ENCODE measurements around the gene CFHR4.
"Not testable (repeated sequence)": the region's sequence is repeated elsewhere in the genome, so short reads cannot be mapped to it uniquely, and the experiment has no call there.

Gene CFHR4

DNA sequence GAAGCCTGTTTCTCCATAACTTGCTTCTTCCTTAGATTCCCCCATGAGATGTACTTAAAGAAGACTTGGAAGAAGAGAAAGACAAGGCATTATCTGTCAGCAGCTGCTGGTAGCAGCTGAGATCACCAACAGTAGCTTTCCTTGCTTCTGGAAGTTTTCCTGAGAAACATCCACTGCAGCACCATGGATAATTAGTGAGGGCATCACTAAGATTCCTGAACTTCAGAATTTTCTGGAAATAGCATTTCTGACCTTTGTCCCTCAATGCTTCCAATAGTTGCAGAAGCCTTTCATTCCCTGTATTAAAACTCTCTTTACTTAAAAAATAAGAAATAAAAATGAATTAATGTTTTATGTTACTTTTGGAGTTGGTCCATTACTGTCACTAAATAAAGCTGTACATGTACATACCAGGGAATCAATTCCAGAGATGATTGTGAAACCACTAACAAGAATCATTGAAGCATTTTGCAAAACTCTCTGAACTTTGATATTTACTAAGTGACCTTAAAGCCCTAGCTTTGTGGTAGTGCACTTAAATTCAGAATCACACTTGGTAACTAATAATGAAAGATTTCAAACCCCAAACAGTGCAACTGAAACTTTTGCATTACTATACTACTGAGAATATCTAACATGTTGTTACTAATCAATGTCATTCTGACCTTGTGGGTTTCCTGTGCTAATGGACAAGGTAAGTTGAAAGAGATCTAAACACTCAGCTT is at the start of gene CFHR4:
CFHR4 (plus strand) TSS at position 538 of the 725 bp plus-strand sequence; CDS start at position 637, 99 bp downstream.
- DNase-seq (ENCODE audit: low read depth) = no peak

DNA sequence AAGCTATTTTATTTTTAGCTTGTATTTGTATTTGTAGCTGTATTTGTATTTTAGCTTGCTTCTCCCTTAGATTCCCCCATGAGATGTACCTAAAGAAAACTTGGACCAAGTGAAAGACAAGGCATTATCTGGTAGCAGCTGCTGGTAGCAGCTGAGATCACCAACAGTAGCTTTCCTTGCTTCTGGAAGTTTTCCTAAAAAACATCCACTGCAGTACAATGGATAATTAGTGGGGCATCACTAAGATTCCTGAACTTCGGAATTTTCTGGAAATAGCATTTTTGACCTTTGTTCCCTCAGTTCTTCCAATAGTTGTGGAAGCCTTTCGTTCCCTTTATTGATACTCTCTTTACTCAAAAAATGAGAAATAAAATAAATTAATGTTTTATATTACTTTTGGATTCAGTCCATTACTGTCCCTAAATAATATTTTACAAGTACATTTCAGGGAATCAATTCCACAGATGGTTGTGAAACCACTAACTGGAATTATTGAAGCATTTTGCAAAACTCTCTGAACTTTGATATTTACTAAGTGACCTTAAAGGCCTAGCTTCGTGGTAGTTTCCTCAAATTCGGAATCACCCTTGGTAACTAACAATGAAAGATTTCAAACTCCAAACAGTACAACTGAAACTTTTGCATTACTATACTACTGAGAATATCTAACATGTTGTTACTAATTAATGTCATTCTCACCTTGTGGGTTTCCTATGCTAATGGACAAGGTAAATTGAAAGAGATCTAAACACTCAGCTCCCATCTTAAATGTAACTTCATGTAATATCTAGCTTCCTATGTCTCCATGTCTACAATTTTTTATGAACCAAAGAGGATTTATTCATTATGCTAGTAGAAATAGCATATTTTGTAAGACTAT is 38.0 kb upstream of the CFHR4 start:
- DNase-seq (ENCODE audit: low read depth) = not testable (repeated sequence)

DNA sequence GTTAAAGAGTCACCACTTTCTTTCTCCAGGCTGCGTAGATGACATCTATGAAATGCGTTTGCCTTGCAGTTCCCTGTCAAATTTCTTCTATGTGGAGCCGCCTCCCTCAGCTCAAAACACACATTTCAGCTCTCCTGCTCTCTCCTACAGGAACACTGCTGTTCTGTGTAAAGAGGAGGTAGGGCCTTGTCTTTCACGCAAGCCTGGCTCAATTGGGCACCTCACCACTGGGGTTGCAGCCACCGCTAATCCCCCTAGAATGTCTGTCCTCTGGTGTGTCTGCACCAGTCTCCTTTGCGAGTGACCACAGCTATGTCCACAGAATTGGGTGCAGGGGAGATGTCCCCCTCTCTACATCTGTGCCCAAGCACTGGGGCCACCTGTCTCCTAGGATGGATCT is 31.8 kb upstream of the CFHR4 start:
- no peak for DNase-seq (ENCODE audit: low read depth)

DNA sequence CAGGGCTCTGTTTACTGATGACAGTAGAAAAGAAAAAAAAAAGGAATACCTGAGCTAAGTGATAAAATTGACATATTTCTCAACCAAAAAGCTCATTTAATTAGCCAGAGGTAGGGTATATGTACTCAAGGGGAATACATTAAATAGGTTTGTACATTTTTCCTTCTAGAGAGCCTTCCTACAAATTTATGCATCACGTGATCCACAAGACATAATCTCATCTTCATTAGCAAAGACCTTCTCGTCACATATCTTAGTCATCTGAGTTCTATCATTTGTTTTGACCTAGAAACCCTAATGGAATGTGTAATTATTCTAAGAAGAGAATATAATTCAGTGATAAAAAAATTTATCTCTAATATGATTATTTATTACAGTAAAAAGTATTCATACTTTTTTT is 30.7 kb upstream of the CFHR4 start:
- no peak for DNase-seq (ENCODE audit: low read depth)

GRCh38 chr1:196858811-196859210 is 29.0 kb upstream of the CFHR4 start:
- DNase-seq (ENCODE audit: low read depth) = no peak

DNA sequence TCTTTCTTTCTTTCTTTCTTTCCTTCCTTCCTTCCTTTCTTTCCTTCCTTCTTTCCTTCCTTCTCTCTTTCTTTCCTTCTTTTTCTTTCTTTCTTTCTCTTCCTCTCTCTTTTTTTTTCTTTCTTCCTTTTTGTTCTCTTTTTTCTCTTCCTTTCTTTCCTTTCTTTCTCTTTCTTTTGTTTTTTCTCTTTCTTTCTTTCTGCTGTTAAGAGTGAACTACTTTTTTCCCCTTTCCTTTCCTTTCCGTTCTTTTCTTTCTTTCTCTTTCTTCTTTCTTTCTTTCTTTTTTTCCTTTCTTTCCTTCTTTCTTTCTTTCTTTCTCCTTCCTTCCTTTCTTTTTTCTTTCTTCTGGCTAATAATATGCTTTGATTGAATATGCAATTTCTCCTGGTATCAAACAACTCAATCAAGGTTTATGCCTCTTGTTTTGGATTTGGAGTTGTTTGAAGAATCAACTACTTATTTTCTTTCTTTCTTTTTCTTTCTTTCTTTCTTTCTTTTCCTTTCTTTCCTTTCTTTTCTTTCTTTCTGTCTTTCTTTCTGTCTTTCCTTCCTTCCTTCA is 27.4 kb upstream of the CFHR4 start:
- DNase-seq (ENCODE audit: low read depth) = no peak

DNA sequence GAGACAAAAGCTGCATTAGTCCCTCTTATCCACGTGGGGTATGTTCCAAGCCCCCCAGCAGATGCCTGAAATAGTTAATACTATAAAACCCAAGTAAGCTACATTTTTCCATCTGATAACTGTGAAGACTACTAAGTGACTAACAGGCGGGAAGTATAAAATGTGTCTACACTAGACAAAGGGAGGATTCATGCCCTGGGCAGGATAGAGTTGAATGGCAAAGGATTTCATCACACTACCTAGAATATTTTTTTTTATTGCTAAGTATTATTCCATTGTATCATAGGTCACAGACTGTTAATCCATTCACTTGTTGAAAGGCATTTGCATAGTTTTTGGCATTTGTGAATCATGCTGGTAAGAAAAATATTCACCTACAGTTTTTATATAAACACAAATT is 26.4 kb upstream of the CFHR4 start:
- DNase-seq (ENCODE audit: low read depth) = no peak

- DNase-seq (ENCODE audit: low read depth) = no peak
Measured at GRCh38 chr1:196866974-196867373, 20.9 kb upstream of the CFHR4 start.

- DNase-seq (ENCODE audit: low read depth) = no peak
Measured at GRCh38 chr1:196873385-196873784, 14.5 kb upstream of the CFHR4 start.

DNA sequence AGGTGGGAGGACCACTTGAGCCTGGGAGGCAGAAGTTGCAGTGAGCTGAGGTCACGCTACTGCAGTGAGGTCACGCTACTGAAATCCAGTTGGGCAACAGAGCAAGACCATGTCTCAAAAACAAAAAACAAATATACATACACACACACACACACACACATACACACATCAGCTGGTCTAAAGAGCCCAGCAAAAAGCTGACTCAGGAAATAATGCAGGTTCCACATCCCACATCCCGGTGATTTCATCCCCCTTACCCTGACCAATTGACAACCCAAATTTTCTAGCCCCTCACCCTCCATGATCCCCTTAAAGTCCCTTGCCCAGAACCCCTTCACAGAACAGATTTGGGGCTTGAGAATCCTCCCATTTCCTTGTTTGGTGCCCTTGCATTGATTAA is 11.9 kb upstream of the CFHR4 start:
- DNase-seq (ENCODE audit: low read depth) = no peak

- DNase-seq (ENCODE audit: low read depth) = no peak
Measured at GRCh38 chr1:196877964-196878363, 9.9 kb upstream of the CFHR4 start.

GRCh38 chr1:196886560-196886959 is 1.3 kb upstream of the CFHR4 start:
- not testable (repeated sequence) for DNase-seq (ENCODE audit: low read depth)

DNA sequence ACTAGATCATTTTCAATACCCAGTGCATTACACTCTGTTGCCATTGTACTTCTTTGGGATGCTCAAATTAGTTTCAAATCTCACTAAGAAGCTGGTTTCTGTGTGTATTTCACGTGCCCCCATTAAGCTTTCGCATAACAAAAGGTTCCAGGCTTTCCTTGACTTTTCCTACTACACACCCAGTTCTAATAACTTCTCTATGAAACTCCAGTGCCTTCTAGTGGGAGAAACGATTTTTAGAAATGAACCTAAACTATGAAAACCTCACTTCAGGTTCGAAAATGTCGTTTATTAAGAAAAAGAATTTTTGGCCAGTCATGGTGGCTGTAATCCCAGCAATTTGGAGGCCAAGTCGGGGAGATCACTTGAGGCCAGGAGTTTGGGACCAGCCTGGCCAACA is 2.8 kb downstream of the CFHR4 start:
- no peak for DNase-seq (ENCODE audit: low read depth)

DNA sequence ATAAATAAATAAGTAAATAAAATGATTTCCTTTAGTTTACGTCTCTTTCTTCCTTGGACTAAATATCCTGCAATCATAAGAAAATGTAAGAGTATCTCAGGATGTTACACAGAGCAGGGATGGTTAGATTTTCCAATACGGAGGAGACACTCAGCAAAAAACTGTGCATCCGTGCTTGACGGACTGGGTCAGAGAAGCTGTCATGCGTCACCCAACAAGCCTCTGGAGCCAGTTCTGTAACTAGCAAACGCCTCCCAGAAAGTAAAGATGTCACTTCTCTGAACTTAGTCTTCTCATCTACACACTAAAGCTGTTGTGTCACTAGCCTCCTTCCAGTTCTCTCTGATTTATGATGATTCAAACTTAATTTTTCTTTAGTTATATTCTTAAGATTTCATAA is 3.4 kb downstream of the CFHR4 start:
- no peak for DNase-seq (ENCODE audit: low read depth)

DNA sequence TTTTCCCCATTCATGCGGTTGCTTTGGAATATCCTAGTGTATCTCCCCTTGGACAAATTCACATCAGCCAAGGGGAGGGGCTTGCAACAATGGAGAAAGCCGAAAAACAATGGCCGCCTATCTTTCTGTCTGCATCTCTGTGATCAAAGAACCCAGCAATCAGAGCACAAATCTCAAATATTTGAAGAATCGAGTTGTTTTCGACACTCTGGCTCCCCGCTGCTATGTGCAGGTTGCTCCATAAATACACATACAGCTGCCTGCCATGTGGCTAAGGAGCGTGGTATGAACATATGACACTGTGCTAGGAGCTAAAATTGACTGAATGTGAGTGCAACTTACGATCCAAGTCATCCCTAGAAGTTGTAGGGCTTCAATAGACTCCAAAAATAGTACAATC is 8.5 kb downstream of the CFHR4 start:
- DNase-seq (ENCODE audit: low read depth) = no peak

DNA sequence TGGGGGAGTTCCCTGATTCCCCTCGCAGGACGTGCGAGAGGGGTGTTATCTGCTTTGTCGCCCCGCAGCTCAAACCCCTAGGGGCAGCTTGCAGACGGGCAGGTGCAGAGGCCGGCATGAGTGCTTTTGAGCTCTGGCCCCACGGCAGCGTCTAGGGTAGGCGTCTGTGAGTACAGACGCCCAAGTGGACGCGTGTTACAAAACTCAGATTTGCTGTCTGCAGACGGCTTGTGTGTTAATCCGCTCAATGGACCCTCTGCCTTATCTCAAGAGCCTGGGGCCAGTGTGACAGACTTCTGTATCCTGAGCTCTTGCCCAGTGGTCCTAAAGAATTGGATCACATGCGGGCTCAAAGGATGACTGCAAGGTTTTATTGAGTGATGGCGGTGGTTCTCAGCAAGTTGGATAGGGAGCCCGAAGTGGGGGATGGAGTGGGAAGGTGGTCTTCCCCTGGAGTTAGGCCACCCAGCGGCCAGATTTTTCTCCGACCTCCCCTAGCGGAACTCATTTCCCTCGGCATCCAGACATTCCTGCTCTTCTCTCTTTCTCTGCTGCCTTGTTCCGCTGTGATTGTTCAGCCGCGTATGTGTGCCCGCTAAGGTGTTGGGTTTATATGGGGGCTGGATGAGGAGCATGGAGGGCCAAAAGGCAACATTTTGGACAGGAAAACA is 9.4 kb downstream of the CFHR4 start:
- no peak for DNase-seq (ENCODE audit: low read depth)

DNA sequence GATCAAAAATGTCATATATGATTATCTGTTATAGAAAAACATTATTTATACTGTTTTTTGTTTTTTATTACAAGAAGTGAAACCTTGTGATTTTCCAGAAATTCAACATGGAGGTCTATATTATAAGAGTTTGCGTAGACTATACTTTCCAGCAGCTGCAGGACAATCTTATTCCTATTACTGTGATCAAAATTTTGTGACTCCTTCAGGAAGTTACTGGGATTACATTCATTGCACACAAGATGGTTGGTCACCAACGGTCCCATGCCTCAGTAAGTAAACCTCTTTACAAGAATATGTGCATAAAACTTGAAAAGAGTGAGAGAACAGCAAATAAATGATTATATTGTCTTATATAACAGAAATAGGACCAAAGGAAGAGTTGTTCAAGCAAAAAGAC is 14.5 kb downstream of the CFHR4 start:
- no peak for DNase-seq (ENCODE audit: low read depth)

GRCh38 chr1:196910215-196910614 is 22.4 kb downstream of the CFHR4 start:
- DNase-seq (ENCODE audit: low read depth) = no peak

DNA sequence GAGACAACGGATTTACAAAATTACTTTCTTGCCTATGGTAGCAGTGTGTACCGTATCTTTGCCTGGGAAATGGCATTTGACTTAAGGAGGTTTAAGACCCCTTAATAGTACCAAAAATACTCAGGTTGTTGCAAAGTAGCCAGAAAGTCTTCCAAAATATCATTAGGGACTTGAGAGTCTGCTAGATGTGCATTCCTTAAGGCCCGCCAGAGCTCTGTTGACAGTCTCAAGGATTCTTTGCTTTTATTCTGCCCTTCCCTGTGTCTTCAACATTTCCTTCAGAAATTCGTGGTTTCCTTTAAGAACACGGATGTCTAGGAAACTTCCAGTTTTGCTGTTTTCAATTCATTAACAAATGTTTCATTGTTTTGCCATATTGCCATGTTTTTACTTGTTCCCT is 24.4 kb downstream of the CFHR4 start:
- not testable (repeated sequence) for DNase-seq (ENCODE audit: low read depth)

GRCh38 chr1:196926839-196927238 is 39.0 kb downstream of the CFHR4 start:
- DNase-seq (ENCODE audit: low read depth) = not testable (repeated sequence)

- not testable (repeated sequence) for DNase-seq (ENCODE audit: low read depth)
Measured at GRCh38 chr1:196932853-196933252, 45.0 kb downstream of the CFHR4 start.

- no peak for DNase-seq (ENCODE audit: low read depth)
Measured at GRCh38 chr1:196933531-196934189, 45.8 kb downstream of the CFHR4 start.

Data from T-helper 22 cell (primary cell).